Measurements from ENCODE around the gene MRPL20.

The MRPL20 gene

GRCh38 chr1:1364266-1364665, 42.8 kb downstream of the MRPL20 start:
- TF ChIP-seq POLR2A (IDR thresholded peaks at IDR 0.05; ENCODE audit: low read length) (no peak), GATA1 (IDR thresholded peaks at IDR 0.05; ENCODE audit: low read depth, low read length) (no peak)
- no peak for DNase-seq

- DNase-seq = peak in 1 of 2 experiments; percentile 31
Observed at GRCh38 chr1:1361982-1362423, 45.1 kb downstream of the MRPL20 start.

GRCh38 chr1:1361233-1361981, 45.7 kb downstream of the MRPL20 start:
- no peak for DNase-seq
- TF ChIP-seq POLR2A (IDR thresholded peaks at IDR 0.05; ENCODE audit: low read length) (no peak), GATA1 (IDR thresholded peaks at IDR 0.05; ENCODE audit: low read depth, low read length) (no peak)

More at GRCh38 chr1:1361982-1362423, 45.1 kb downstream of the MRPL20 start:
- TF ChIP-seq POLR2A (IDR thresholded peaks at IDR 0.05; ENCODE audit: low read length) (no peak), GATA1 (IDR thresholded peaks at IDR 0.05; ENCODE audit: low read depth, low read length) (no peak)

GRCh38 chr1:1360506-1361169, 46.5 kb downstream of the MRPL20 start:
- no peak for DNase-seq
- TF ChIP-seq GATA1 (IDR thresholded peaks at IDR 0.05; ENCODE audit: low read depth, low read length) (no peak), POLR2A (IDR thresholded peaks at IDR 0.05; ENCODE audit: low read length) (no peak)

GRCh38 chr1:1359664-1360468, 47.2 kb downstream of the MRPL20 start:
- DNase-seq = no peak
- TF ChIP-seq POLR2A (IDR thresholded peaks at IDR 0.05; ENCODE audit: low read length) = no peak
- TF ChIP-seq GATA1 (IDR thresholded peaks at IDR 0.05; ENCODE audit: low read depth, low read length) = no peak

GRCh38 chr1:1359308-1359663, 47.8 kb downstream of the MRPL20 start:
- no peak for DNase-seq
- TF ChIP-seq POLR2A (IDR thresholded peaks at IDR 0.05; ENCODE audit: low read length) = no peak
- TF ChIP-seq GATA1 (IDR thresholded peaks at IDR 0.05; ENCODE audit: low read depth, low read length) = no peak

- DNase-seq = peak; percentile 55 to 73
- no peak for TF ChIP-seq POLR2A (IDR thresholded peaks at IDR 0.05; ENCODE audit: low read length)
- no peak for TF ChIP-seq GATA1 (IDR thresholded peaks at IDR 0.05; ENCODE audit: low read depth, low read length)
Observed at GRCh38 chr1:1358433-1359271, 48.4 kb downstream of the MRPL20 start, which contains the start of gene MXRA8. Gene MXRA8, minus strand, starts transcription at chr1:1358555. Its CDS starts 51 bp downstream, at chr1:1358504.

GRCh38 chr1:1357871-1358432, 49.1 kb downstream of the MRPL20 start:
- DNase-seq = no peak
- TF ChIP-seq GATA1 (IDR thresholded peaks at IDR 0.05; ENCODE audit: low read depth, low read length) = no peak
- TF ChIP-seq POLR2A (IDR thresholded peaks at IDR 0.05; ENCODE audit: low read length) = no peak

GRCh38 chr1:1356796-1357401, 50.2 kb downstream of the MRPL20 start:
- TF ChIP-seq GATA1 (IDR thresholded peaks at IDR 0.05; ENCODE audit: low read depth, low read length) (no peak), POLR2A (IDR thresholded peaks at IDR 0.05; ENCODE audit: low read length) (no peak)

GRCh38 chr1:1356166-1356795, 50.8 kb downstream of the MRPL20 start:
- no peak for TF ChIP-seq GATA1 (IDR thresholded peaks at IDR 0.05; ENCODE audit: low read depth, low read length)
- TF ChIP-seq POLR2A (IDR thresholded peaks at IDR 0.05; ENCODE audit: low read length) = no peak
- DNase-seq = no peak

More at GRCh38 chr1:1356796-1357401, 50.2 kb downstream of the MRPL20 start:
- DNase-seq = no peak

GRCh38 chr1:1355416-1355815, 51.7 kb downstream of the MRPL20 start:
- DNase-seq = peak; percentile 57 to 75
- no peak for TF ChIP-seq GATA1 (IDR thresholded peaks at IDR 0.05; ENCODE audit: low read depth, low read length)
- no peak for TF ChIP-seq POLR2A (IDR thresholded peaks at IDR 0.05; ENCODE audit: low read length)

Measured in erythroblast (primary cell).